ENCODE results near the gene DNAI1.
"Not testable (repeated sequence)": the region's sequence is repeated elsewhere in the genome, so short reads cannot be mapped to it uniquely, and the experiment has no call there.

The DNAI1 gene

GRCh38 chr9:34464571-34464970, 6.0 kb downstream of the DNAI1 start:
- H3K4me3 ChIP-seq (ENCODE audit: control insufficient read depth, low read depth, low read length): no peak overlapping the region
- no peak for TF ChIP-seq CTCF (conservative IDR thresholded peaks at IDR 0.05; ENCODE audit: control insufficient read depth, insufficient read depth, low read depth, low read length)
- no peak for DNase-seq (ENCODE audit: low read depth)

- no peak for DNase-seq (ENCODE audit: low read depth)
- TF ChIP-seq CTCF (conservative IDR thresholded peaks at IDR 0.05; ENCODE audit: control insufficient read depth, insufficient read depth, low read depth, low read length): no peak
- H3K4me3 ChIP-seq (ENCODE audit: control insufficient read depth, low read depth, low read length): no peak overlapping the region
Measured at GRCh38 chr9:34465468-34465867, 6.9 kb downstream of the DNAI1 start.

GRCh38 chr9:34475097-34475496, 16.5 kb downstream of the DNAI1 start:
- no peak for DNase-seq (ENCODE audit: low read depth)
- H3K4me3 ChIP-seq (ENCODE audit: control insufficient read depth, low read depth, low read length): no peak overlapping the region
- TF ChIP-seq CTCF (conservative IDR thresholded peaks at IDR 0.05; ENCODE audit: control insufficient read depth, insufficient read depth, low read depth, low read length): no peak

GRCh38 chr9:34477541-34477940, 18.9 kb downstream of the DNAI1 start:
- no peak overlapping the region for H3K4me3 ChIP-seq (ENCODE audit: control insufficient read depth, low read depth, low read length)
- DNase-seq (ENCODE audit: low read depth): no peak
- TF ChIP-seq CTCF (conservative IDR thresholded peaks at IDR 0.05; ENCODE audit: control insufficient read depth, insufficient read depth, low read depth, low read length): no peak

GRCh38 chr9:34479431-34479866, 20.8 kb downstream of the DNAI1 start:
- H3K4me3 ChIP-seq (ENCODE audit: control insufficient read depth, low read depth, low read length): no peak overlapping the region
- TF ChIP-seq CTCF (conservative IDR thresholded peaks at IDR 0.05; ENCODE audit: control insufficient read depth, insufficient read depth, low read depth, low read length): no peak

GRCh38 chr9:34481620-34482019, 23.0 kb downstream of the DNAI1 start:
- H3K4me3 ChIP-seq (ENCODE audit: control insufficient read depth, low read depth, low read length); DNase-seq (ENCODE audit: low read depth): not testable (repeated sequence)

More at GRCh38 chr9:34479431-34479866, 20.8 kb downstream of the DNAI1 start:
- no peak for DNase-seq (ENCODE audit: low read depth)

- DNase-seq (ENCODE audit: low read depth); H3K4me3 ChIP-seq (ENCODE audit: control insufficient read depth, low read depth, low read length): not testable (repeated sequence)
Measured at GRCh38 chr9:34482746-34483145, 24.1 kb downstream of the DNAI1 start.

- no peak overlapping the region for H3K4me3 ChIP-seq (ENCODE audit: control insufficient read depth, low read depth, low read length)
- TF ChIP-seq CTCF (conservative IDR thresholded peaks at IDR 0.05; ENCODE audit: control insufficient read depth, insufficient read depth, low read depth, low read length): no peak
- no peak for DNase-seq (ENCODE audit: low read depth)
Measured at GRCh38 chr9:34484678-34485077, 26.1 kb downstream of the DNAI1 start.

All from fibroblast of mammary gland (primary cell).